ENCODE measurements around the gene EEF2KMT. TPM values are rescaled to one million over a fixed set of nuclear protein-coding genes. Genes with fewer than 3 reads are reported as not detected.

Gene EEF2KMT
- total RNA-seq, 4 donors from 2014 or later = 2.7 to 14.0 (median 9.6) TPM

DNA sequence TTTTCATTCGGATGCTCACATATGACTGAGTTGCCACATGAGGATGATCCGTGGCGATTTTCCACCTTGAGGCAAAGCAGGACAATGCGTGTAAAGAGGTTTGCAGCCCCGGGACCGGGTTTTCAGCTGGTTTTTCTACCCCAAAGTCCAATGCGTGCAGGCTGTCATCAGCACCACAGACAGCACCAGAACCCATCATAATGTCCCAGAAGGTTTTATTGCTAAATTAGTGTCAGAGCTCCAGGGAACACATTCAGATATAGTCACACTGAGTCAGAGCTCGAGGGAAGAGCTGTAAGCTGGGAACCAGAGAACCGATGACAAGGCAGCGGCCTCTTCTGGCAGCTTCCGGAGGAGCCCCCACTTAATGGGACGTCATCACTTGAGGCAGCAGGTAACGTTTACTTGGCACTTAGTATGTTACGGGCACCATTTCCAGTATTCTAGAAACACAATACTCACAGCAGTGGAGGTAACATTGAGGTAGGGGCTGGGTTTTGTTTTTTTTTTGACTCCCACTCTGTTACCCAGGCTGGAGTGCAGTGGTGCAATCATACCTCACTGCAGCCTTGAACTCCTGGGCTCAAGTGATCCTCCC is 54.9 kb downstream of the EEF2KMT start:
- no peak overlapping the region for H3K27ac ChIP-seq
- H3K9me3 ChIP-seq = no peaks in the 10 kb centered on the region
- no peaks in the 10 kb centered on the region for H3K36me3 ChIP-seq
- 76% methylated on average over 14 of the region's 14 CpGs for WGBS
- H3K4me1 ChIP-seq = no peaks in the 10 kb centered on the region
- TF ChIP-seq EP300 (IDR thresholded peaks at IDR 0.05) (no peak), POLR2A (IDR thresholded peaks at IDR 0.05) (no peak), POLR2AphosphoS5 (IDR thresholded peaks at IDR 0.05) (no peak)
- TF ChIP-seq, protein P1, sequence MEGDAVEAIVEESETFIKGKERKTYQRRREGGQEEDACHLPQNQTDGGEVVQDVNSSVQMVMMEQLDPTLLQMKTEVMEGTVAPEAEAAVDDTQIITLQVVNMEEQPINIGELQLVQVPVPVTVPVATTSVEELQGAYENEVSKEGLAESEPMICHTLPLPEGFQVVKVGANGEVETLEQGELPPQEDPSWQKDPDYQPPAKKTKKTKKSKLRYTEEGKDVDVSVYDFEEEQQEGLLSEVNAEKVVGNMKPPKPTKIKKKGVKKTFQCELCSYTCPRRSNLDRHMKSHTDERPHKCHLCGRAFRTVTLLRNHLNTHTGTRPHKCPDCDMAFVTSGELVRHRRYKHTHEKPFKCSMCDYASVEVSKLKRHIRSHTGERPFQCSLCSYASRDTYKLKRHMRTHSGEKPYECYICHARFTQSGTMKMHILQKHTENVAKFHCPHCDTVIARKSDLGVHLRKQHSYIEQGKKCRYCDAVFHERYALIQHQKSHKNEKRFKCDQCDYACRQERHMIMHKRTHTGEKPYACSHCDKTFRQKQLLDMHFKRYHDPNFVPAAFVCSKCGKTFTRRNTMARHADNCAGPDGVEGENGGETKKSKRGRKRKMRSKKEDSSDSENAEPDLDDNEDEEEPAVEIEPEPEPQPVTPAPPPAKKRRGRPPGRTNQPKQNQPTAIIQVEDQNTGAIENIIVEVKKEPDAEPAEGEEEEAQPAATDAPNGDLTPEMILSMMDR (IDR thresholded peaks at IDR 0.05) = no peak
- H3K27me3 ChIP-seq = no peaks in the 10 kb centered on the region
- no peak for DNase-seq (ENCODE audit: low spot score in 2 of 2)
- no peak overlapping the region for H3K4me3 ChIP-seq

DNA sequence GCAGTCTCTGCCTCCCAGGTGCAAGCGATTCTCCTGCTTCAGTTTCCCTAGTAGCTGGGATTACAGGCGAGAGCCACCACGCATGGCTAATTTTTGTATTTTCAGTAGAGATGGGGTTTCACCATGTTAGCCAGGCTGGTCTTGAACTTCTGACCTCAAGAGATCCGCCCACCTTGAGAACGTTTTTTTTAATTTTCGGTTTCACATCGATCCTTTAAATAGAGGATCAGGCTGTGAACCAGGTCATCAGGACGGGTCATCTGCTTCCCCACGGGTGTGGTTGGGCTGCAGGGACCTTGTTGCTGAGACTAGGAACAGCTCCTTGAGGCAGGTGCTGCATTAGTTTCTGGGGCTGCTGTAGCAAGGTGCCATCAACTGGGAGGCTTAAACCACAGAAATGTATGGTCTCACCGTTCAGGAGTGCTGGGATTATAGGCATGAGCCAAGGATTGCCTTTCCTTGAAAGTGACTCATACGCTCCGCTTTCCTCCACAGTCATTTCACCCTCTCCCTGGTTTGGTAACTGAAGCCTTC is 55.9 kb downstream of the EEF2KMT start:
- Histone ChIP-seq H3K27me3 (no peaks in the 10 kb centered on the region), H3K9me3 (no peaks in the 10 kb centered on the region), H3K4me3 (no peak overlapping the region), H3K27ac (no peak overlapping the region), H3K36me3 (no peaks in the 10 kb centered on the region), H3K4me1 (peaks cover 3% of the 10 kb centered on the region)
- 80% methylated on average over 12 of the region's 12 CpGs for WGBS
- DNase-seq (ENCODE audit: low spot score in 2 of 2) = no peak
- TF ChIP-seq, protein P1 (IDR thresholded peaks at IDR 0.05) = no peak
- TF ChIP-seq POLR2A (IDR thresholded peaks at IDR 0.05) (no peak), POLR2AphosphoS5 (IDR thresholded peaks at IDR 0.05) (no peak), EP300 (IDR thresholded peaks at IDR 0.05) (no peak)

DNA sequence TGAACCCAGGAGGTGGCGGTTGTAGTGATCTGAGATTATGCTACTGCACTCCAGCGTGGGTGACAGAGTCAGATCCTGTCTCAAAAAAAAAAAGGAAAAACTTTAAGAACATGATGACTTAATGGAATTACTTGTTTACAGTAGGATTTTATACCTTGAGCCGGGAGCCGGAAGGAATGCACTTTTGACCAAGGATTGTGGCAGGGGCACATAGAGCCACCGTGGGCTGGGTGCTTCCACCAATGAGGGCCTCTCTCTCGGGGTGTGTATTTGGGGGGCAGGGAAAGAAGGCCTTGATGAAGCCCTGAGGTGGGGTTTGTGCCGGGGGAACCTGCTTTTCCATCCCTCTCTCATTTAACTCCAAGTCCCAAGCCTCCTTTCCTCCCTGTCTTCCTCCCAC is 57.1 kb downstream of the EEF2KMT start:
- 68% methylated on average over 7 of the region's 7 CpGs for WGBS
- TF ChIP-seq EP300 (IDR thresholded peaks at IDR 0.05) (no peak), POLR2A (IDR thresholded peaks at IDR 0.05) (no peak), POLR2AphosphoS5 (IDR thresholded peaks at IDR 0.05) (no peak)
- TF ChIP-seq, protein P1 (IDR thresholded peaks at IDR 0.05) = no peak
- H3K27me3 ChIP-seq = no peaks in the 10 kb centered on the region
- no peaks in the 10 kb centered on the region for H3K36me3 ChIP-seq
- H3K27ac ChIP-seq = no peak overlapping the region
- no peaks in the 10 kb centered on the region for H3K9me3 ChIP-seq
- H3K4me3 ChIP-seq = no peak overlapping the region
- H3K4me1 ChIP-seq = peaks cover 6% of the 10 kb centered on the region
- DNase-seq (ENCODE audit: low spot score in 2 of 2) = no peak

DNA sequence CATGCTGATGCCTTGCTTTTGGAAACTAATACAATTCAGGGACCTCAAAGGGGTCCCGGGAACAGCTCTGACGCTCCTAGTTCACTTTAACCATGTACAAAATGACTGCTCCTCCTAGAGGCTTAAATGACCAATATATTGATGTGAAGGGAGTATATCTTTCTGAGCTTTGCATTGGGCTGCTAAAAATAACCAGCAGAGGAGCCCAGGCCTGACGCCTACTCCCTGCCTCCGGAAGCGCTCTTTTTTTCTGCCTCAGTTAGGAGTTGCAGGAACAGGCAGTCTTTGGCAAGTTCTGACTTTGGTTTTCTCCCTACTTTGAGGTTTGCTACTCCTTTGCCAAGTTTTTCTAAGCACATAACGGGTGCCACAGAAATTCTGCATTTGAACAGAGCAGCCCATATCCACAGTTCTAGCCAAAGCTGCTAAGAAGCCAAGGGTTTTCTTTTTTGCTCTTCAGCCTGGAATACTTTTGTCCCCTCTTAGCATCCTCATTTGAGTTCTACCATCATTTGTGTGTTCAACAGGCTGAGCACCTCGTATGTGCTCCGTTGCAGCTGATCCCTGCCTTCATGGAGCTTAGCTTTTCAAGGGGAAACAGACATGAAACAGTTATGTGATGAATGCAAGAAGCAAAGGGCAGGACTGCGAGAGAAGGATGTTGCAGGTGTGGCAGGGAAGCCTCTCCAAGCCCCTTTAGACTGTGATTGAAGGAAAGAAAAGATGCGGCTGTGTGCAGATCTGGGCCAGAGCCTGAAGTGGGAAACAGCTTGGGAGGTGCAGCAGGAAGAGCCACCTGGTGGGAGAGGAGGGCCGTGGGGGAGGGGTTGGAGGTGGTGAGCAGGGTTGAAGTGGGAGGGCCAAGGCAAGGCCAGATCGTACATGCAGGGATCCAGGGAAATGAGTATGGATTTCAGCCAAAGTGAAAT is 61.1 kb downstream of the EEF2KMT start:
- WGBS = 41% methylated on average over 12 of the region's 12 CpGs

More for the DNA sequence above, 61.1 kb downstream of the EEF2KMT start:
- Histone ChIP-seq H3K4me1 (peaks cover 30% of the 10 kb centered on the region), H3K27me3 (no peaks in the 10 kb centered on the region), H3K9me3 (no peaks in the 10 kb centered on the region), H3K4me3 (no peak overlapping the region), H3K36me3 (no peaks in the 10 kb centered on the region), H3K27ac (no peak overlapping the region)
- no peak for DNase-seq (ENCODE audit: low spot score in 2 of 2)
- TF ChIP-seq, protein P1 (IDR thresholded peaks at IDR 0.05) = no peak
- TF ChIP-seq POLR2A (IDR thresholded peaks at IDR 0.05) (no peak), POLR2AphosphoS5 (IDR thresholded peaks at IDR 0.05) (no peak)
